Neural cell (in vitro differentiated cells): ENCODE data around the gene SLC25A40.

Experiments used
- EP300 ChIP-seq: fragments of 450-650 bp; conservative IDR thresholded peaks from 2 replicates; pipeline ENCODE4 v1.6.1; 2014; ENCODE audit warnings: antibody characterized with exemption, mild to moderate bottlenecking, moderate library complexity; ENCODE audit not compliant: poor library complexity, severe bottlenecking
- EZH2 ChIP-seq: fragments of 200-600, 300-800 bp; shearing (Covaris generic), sonication (generic); IDR thresholded peaks from 2 replicates; pipeline ENCODE4 v1.6.1; 2014; ENCODE audit warnings: antibody characterized with exemption, low read length, borderline replicate concordance, mild to moderate bottlenecking; ENCODE audit not compliant: insufficient read depth, poor library complexity, severe bottlenecking
- MXI1 ChIP-seq: fragments of 450-650 bp; conservative IDR thresholded peaks from 2 replicates; pipeline ENCODE4 v1.6.1; 2014; ENCODE audit warnings: antibody characterized with exemption, mild to moderate bottlenecking; ENCODE audit not compliant: poor library complexity, severe bottlenecking
- POLR2AphosphoS5 ChIP-seq: IDR thresholded peaks from 2 replicates; pipeline ENCODE4 v1.6.1; 2012
- RAD21 ChIP-seq: fragments of 450-650 bp; conservative IDR thresholded peaks from 2 replicates; pipeline ENCODE4 v1.6.1; 2014; ENCODE audit warnings: antibody characterized with exemption, mild to moderate bottlenecking, moderate library complexity
- SMC3 ChIP-seq: fragments of 450-650 bp; conservative IDR thresholded peaks from 2 replicates; pipeline ENCODE4 v1.6.1; 2014; ENCODE audit warnings: antibody characterized with exemption, mild to moderate bottlenecking, moderate library complexity; ENCODE audit not compliant: poor library complexity
- TF ChIP-seq, protein P1 (sequence below): fragments of 450-650 bp; IDR thresholded peaks from 2 replicates; pipeline ENCODE4 v1.5.1; 2014; ENCODE audit warnings: antibody characterized with exemption, mild to moderate bottlenecking, moderate library complexity; ENCODE audit not compliant: poor library complexity, severe bottlenecking
- TF ChIP-seq, protein P2 (sequence below): IDR thresholded peaks from 2 replicates; pipeline ENCODE4 v1.6.1; 2012; ENCODE audit warnings: borderline replicate concordance

DNA sequence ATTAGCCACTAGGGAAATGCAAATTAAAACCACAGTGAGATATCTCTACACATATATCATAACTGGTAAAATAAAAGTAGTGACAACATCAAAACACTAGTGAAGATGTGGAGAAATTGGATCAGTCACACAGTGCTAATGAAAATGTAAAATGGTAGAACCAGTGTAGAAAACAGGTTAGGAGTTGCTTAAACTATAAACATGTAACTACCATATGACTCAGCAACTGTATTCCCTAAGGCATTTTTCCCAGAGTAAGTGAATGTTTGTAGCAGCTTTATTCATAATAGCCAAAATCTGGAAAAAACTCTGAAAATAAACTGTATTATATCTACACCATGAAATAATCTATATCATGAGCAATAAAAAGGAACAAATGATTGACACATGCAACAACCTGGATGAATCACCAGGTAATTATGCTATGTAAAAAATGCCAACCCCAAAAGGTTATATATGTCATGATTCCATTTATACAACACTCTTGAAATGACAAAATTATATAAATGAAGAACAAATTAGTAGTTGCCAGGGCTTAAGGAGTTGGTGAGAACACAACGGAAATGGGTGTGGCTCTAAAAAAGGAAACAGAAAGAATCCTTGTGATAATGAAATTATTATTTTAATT, 22.8 kb downstream of the SLC25A40 start:
- TF ChIP-seq EZH2 (no peak), MXI1 (no peak), POLR2AphosphoS5 (no peak), RAD21 (no peak), EP300 (no peak), SMC3 (no peak)
- TF ChIP-seq, protein P1, sequence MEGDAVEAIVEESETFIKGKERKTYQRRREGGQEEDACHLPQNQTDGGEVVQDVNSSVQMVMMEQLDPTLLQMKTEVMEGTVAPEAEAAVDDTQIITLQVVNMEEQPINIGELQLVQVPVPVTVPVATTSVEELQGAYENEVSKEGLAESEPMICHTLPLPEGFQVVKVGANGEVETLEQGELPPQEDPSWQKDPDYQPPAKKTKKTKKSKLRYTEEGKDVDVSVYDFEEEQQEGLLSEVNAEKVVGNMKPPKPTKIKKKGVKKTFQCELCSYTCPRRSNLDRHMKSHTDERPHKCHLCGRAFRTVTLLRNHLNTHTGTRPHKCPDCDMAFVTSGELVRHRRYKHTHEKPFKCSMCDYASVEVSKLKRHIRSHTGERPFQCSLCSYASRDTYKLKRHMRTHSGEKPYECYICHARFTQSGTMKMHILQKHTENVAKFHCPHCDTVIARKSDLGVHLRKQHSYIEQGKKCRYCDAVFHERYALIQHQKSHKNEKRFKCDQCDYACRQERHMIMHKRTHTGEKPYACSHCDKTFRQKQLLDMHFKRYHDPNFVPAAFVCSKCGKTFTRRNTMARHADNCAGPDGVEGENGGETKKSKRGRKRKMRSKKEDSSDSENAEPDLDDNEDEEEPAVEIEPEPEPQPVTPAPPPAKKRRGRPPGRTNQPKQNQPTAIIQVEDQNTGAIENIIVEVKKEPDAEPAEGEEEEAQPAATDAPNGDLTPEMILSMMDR = no peak
- TF ChIP-seq, protein P2, sequence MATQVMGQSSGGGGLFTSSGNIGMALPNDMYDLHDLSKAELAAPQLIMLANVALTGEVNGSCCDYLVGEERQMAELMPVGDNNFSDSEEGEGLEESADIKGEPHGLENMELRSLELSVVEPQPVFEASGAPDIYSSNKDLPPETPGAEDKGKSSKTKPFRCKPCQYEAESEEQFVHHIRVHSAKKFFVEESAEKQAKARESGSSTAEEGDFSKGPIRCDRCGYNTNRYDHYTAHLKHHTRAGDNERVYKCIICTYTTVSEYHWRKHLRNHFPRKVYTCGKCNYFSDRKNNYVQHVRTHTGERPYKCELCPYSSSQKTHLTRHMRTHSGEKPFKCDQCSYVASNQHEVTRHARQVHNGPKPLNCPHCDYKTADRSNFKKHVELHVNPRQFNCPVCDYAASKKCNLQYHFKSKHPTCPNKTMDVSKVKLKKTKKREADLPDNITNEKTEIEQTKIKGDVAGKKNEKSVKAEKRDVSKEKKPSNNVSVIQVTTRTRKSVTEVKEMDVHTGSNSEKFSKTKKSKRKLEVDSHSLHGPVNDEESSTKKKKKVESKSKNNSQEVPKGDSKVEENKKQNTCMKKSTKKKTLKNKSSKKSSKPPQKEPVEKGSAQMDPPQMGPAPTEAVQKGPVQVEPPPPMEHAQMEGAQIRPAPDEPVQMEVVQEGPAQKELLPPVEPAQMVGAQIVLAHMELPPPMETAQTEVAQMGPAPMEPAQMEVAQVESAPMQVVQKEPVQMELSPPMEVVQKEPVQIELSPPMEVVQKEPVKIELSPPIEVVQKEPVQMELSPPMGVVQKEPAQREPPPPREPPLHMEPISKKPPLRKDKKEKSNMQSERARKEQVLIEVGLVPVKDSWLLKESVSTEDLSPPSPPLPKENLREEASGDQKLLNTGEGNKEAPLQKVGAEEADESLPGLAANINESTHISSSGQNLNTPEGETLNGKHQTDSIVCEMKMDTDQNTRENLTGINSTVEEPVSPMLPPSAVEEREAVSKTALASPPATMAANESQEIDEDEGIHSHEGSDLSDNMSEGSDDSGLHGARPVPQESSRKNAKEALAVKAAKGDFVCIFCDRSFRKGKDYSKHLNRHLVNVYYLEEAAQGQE = no peak
